ENCODE data around the gene GTF3C1. TPM values are rescaled to one million over a fixed set of nuclear protein-coding genes. Genes with fewer than 3 reads are reported as not detected.
A peak's percentile ranks its signal among the peaks of the same experiment; 100 is the strongest.

GTF3C1 gene
- total RNA-seq, 4 donors from 2014 or later = 38.5 to 57.2 (median 41.0) TPM

GRCh38 chr16:27549464-27549745 is 308 bp downstream of the GTF3C1 start:
- ATAC-seq (ENCODE audit: low FRiP score) (peak; percentile 43), DNase-seq (ENCODE audit: low spot score) (no peak)
- no peak for TF ChIP-seq CTCF (IDR thresholded peaks at IDR 0.05)

- no peak for DNase-seq (ENCODE audit: low spot score)
- no peak for ATAC-seq (ENCODE audit: low FRiP score)
- no peak for TF ChIP-seq CTCF (IDR thresholded peaks at IDR 0.05)
Observed at GRCh38 chr16:27547851-27548250, 1.9 kb downstream of the GTF3C1 start.

GRCh38 chr16:27547134-27547533 is 2.6 kb downstream of the GTF3C1 start:
- no peak for ATAC-seq (ENCODE audit: low FRiP score)
- no peak for DNase-seq (ENCODE audit: low spot score)

GRCh38 chr16:27544671-27545070 is 5.0 kb downstream of the GTF3C1 start:
- no peak for DNase-seq (ENCODE audit: low spot score)
- no peak for ATAC-seq (ENCODE audit: low FRiP score)
- TF ChIP-seq CTCF (IDR thresholded peaks at IDR 0.05) = no peak

More at GRCh38 chr16:27547134-27547533, 2.6 kb downstream of the GTF3C1 start:
- TF ChIP-seq CTCF (IDR thresholded peaks at IDR 0.05) = no peak

GRCh38 chr16:27543801-27544200 is 5.9 kb downstream of the GTF3C1 start:
- TF ChIP-seq CTCF (IDR thresholded peaks at IDR 0.05) = no peak
- ATAC-seq (ENCODE audit: low FRiP score) = no peak

GRCh38 chr16:27539636-27540035 is 10.1 kb downstream of the GTF3C1 start:
- no peak for ATAC-seq (ENCODE audit: low FRiP score)
- no peak for DNase-seq (ENCODE audit: low spot score)
- TF ChIP-seq CTCF (IDR thresholded peaks at IDR 0.05) = no peak

More at GRCh38 chr16:27543801-27544200, 5.9 kb downstream of the GTF3C1 start:
- DNase-seq (ENCODE audit: low spot score) = no peak

GRCh38 chr16:27539120-27539519 is 10.6 kb downstream of the GTF3C1 start:
- TF ChIP-seq CTCF (IDR thresholded peaks at IDR 0.05) = no peak
- DNase-seq (ENCODE audit: low spot score) (no peak), ATAC-seq (ENCODE audit: low FRiP score) (no peak)
